Vagina (tissue), 2 donors: Measurements from ENCODE around the gene VASN. TPM values are rescaled to one million over a fixed set of nuclear protein-coding genes. Genes with fewer than 3 reads are reported as not detected.

Experiments
- DNase-seq, 2 donors: peaks; one replicate each; pipeline ENCODE4 v3.0.0-alpha.2; 2017; ENCODE audit errors: extremely low spot score in 2 of 2
- H3K27ac ChIP-seq: fragments of 200-600 bp; sonication (generic); one replicate; pipeline ENCODE4 v1.5.1; 2019
- H3K27me3 ChIP-seq: fragments of 200-600 bp; sonication (generic); one replicate; pipeline ENCODE4 v1.5.1; 2019
- H3K36me3 ChIP-seq, 2 donors: fragments of 200-600 bp; sonication (generic); one replicate each; pipeline ENCODE4 v1.5.1; 2017 to 2019
- H3K4me1 ChIP-seq: fragments of 200-600 bp; sonication (generic); one replicate; pipeline ENCODE4 v1.5.1; 2019
- H3K4me3 ChIP-seq, 2 donors: fragments of 200-600 bp; sonication (generic); 1 replicate in 1 of 2; 2 replicates in 1 of 2; pipeline ENCODE4 v1.5.1; 2016 to 2019
- H3K9me3 ChIP-seq: fragments of 200-600 bp; sonication (generic); one replicate; pipeline ENCODE4 v1.5.1; 2019
- POLR2A ChIP-seq, 2 donors: fragments of 450-650 bp; IDR thresholded peaks; one replicate each; pipeline ENCODE4 v1.6.1; 2017; ENCODE audit warnings: antibody characterized with exemption in 2 of 2, mild to moderate bottlenecking in 2 of 2, moderate library complexity in 2 of 2
- POLR2AphosphoS5 ChIP-seq, 2 donors: sonication (generic); formaldehyde crosslinking; IDR thresholded peaks; one replicate each; pipeline ENCODE4 v1.9.0; 2017; ENCODE audit warnings: antibody characterized with exemption in 2 of 2, mild to moderate bottlenecking in 2 of 2, low read depth in 1 of 2; ENCODE audit not compliant: insufficient read depth in 1 of 2
- intact Hi-C: fragments of 100-400 bp; cut with DNase I; formaldehyde crosslinking; loops from one replicate; pipeline ENCODE4 v1.15.1; 2023
- total RNA-seq: library from RNA; depleted of rRNA; stranded (reverse); fragments of >200 nt; gene quantifications from one replicate; pipeline ENCODE4 v1.2.3, GENCODE V29; 2016
- TF ChIP-seq, protein P1 (sequence below), 3 experiments: fragments of 450-650 bp in 2 of 3; fragments of 200-600 bp in 1 of 3; sonication (generic) in 1 of 3; IDR thresholded peaks; one replicate each; pipeline ENCODE4 v1.5.1; 2017 to 2019; ENCODE audit warnings: antibody characterized with exemption in 3 of 3, mild to moderate bottlenecking in 2 of 3, moderate library complexity in 2 of 3

The VASN gene
- total RNA-seq, 1 donor from 2014 or later: 37.6 TPM

DNA sequence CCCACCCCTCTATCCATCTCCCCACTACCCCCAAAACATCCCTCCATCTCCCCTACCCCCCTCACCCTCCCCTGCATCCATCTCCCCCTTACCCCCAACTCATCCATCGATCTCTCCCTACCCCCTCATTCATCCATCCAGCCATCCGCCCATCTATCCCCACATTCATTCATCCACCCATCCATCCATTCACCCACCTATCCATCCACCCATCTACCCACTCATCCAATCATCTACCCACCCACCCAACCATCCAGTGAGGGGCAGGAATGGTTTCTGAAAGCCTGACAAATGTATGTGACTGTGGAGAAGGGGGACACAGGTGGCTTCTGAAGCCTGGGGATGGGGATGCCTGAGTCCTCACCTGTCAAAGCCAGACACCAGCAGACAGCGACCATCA lies 11.7 kb upstream of the VASN start:
- TF ChIP-seq POLR2AphosphoS5 (IDR thresholded peaks at IDR 0.05; ENCODE audit: insufficient read depth in 1 of 2, low read depth in 1 of 2) (no peak), POLR2A (IDR thresholded peaks at IDR 0.05) (no peak)
- TF ChIP-seq, protein P1, sequence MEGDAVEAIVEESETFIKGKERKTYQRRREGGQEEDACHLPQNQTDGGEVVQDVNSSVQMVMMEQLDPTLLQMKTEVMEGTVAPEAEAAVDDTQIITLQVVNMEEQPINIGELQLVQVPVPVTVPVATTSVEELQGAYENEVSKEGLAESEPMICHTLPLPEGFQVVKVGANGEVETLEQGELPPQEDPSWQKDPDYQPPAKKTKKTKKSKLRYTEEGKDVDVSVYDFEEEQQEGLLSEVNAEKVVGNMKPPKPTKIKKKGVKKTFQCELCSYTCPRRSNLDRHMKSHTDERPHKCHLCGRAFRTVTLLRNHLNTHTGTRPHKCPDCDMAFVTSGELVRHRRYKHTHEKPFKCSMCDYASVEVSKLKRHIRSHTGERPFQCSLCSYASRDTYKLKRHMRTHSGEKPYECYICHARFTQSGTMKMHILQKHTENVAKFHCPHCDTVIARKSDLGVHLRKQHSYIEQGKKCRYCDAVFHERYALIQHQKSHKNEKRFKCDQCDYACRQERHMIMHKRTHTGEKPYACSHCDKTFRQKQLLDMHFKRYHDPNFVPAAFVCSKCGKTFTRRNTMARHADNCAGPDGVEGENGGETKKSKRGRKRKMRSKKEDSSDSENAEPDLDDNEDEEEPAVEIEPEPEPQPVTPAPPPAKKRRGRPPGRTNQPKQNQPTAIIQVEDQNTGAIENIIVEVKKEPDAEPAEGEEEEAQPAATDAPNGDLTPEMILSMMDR (IDR thresholded peaks at IDR 0.05): no peak
- Histone ChIP-seq H3K27me3 (no peaks in the 10 kb centered on the region), H3K27ac (no peak overlapping the region), H3K4me3 (no peak overlapping the region), H3K9me3 (no peaks in the 10 kb centered on the region), H3K4me1 (peaks cover 5% of the 10 kb centered on the region), H3K36me3 (peaks cover 0 to 13% of the 10 kb centered on the region in 2 donors)
- no peak for DNase-seq
- intact Hi-C loops: loop anchor here (2.0 kb wide), 1 partner anchor 45 kb away; no protein-coding TSS in a partner anchor

DNA sequence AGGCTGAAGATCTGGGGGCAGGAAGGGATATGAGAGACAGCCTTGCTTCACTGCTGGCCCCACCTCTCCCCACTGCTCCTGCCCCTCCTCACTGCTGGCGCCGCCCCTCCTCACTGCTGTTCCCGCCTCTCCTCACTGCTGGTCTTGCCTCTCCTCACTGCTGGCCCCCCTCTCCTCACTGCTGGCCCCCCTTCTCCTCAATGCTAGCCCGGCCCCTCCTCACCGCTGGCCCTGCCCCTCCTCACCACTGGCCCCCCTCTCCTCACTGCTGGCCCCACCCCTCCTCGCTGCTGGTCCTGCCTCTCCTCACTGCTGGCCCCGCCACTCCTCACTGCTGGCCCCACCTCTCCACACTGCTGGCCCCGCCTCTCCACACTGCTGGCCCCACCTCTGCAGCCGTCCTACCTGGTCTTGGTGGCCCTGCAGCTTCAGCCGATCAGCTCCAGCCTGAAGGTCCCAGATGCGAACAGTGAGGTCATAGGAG lies 11.1 kb upstream of the VASN start:
- H3K9me3 ChIP-seq: no peaks in the 10 kb centered on the region
- no peak overlapping the region for H3K27ac ChIP-seq
- intact Hi-C loops: no loop called here
- TF ChIP-seq, protein P1 (IDR thresholded peaks at IDR 0.05): no peak
- TF ChIP-seq POLR2A (IDR thresholded peaks at IDR 0.05): no peak
- TF ChIP-seq POLR2AphosphoS5 (IDR thresholded peaks at IDR 0.05; ENCODE audit: insufficient read depth in 1 of 2, low read depth in 1 of 2): no peak
- no peak overlapping the region for H3K4me3 ChIP-seq
- peaks cover 5% of the 10 kb centered on the region for H3K4me1 ChIP-seq
- peaks cover 0 to 13% of the 10 kb centered on the region in 2 donors for H3K36me3 ChIP-seq
- no peaks in the 10 kb centered on the region for H3K27me3 ChIP-seq
- DNase-seq: no peak

DNA sequence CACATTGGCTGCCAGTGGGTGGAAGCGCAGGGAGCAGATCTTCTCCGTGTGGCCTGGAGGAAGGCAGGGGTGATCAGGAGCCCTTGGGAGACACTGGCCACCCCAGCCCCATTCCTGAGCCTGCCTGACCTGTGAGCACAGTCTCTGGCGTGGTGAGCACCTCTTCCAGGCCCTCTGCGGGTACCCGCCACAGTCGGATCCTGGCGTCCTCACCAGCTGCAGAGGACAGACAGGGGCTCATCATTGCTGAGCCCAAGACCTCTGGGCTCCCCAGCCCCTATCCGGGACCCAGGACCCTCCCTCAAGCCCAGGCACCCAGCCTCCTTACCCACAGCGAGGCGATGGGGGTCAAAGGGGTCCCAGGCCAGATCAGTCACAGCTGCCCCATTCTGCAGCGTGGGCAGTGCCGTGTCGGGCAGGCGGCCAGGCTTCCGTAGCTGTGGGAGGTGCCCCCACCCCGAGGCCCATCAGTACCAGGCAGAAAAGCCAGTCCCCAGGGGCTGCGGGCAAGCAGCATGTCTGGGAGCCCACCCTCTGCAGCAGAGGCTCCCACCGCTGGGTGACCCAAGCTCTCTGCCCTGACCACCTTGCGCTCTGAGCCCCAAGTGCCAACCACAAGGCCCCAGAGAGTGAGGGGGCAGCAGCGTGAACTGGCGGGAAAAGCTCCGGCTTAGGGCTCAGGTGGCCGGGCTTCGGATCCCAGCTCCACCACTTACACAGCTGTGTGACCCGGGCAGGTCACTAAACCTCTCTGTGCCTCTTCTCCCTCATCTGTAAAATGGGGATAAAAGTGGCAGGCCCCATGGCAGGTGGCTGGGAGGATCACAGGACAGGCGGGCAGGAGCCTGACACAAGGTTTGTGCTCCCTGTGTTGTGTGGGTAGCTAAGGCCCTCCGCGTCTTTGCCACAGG lies 10.4 kb upstream of the VASN start:
- intact Hi-C loops: no loop called here
- Histone ChIP-seq H3K27ac (no peak overlapping the region), H3K9me3 (no peaks in the 10 kb centered on the region), H3K36me3 (peaks cover 0 to 13% of the 10 kb centered on the region in 2 donors), H3K4me3 (no peak overlapping the region), H3K4me1 (peaks cover 5% of the 10 kb centered on the region), H3K27me3 (no peaks in the 10 kb centered on the region)
- no peak for TF ChIP-seq POLR2AphosphoS5 (IDR thresholded peaks at IDR 0.05; ENCODE audit: insufficient read depth in 1 of 2, low read depth in 1 of 2)
- TF ChIP-seq, protein P1 (IDR thresholded peaks at IDR 0.05): no peak
- TF ChIP-seq POLR2A (IDR thresholded peaks at IDR 0.05): no peak
- no peak for DNase-seq

DNA sequence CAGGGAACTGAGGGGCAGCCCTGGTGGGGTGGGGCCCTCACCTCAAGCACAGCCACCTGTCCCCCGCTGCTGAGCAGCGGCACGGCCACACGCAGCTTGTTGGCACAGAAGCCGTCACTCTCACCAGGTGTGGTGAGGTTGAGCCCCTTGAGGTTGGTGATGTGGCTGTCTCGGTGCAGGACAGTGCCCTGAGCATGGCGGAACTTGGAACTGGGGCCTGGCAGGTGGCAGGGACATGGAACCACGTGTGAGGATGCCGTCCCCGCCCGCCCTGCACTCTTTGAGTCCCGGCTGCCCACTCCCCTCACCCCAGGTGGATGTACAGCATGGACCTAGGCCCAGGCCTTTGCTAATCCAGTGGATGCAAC lies 9.7 kb upstream of the VASN start:
- no peak for TF ChIP-seq POLR2A (IDR thresholded peaks at IDR 0.05)
- TF ChIP-seq, protein P1 (IDR thresholded peaks at IDR 0.05): no peak
- TF ChIP-seq POLR2AphosphoS5 (IDR thresholded peaks at IDR 0.05; ENCODE audit: insufficient read depth in 1 of 2, low read depth in 1 of 2): no peak
- no peak overlapping the region for H3K4me3 ChIP-seq
- intact Hi-C loops: no loop called here
- no peak for DNase-seq
- H3K27ac ChIP-seq: no peak overlapping the region
- no peaks in the 10 kb centered on the region for H3K9me3 ChIP-seq
- H3K27me3 ChIP-seq: no peaks in the 10 kb centered on the region
- H3K36me3 ChIP-seq: peaks cover 0 to 13% of the 10 kb centered on the region in 2 donors
- H3K4me1 ChIP-seq: peaks cover 5% of the 10 kb centered on the region
